Stimulated activated CD8-positive, alpha-beta memory T cell treated with anti-CD3 and anti-CD28 coated beads, Interleukin-12 subunit alpha, Interleukin-12 subunit beta, amount 100 ng/mL, for 1 hour (primary cell): Measurements from ENCODE around the gene MFAP1.

Source experiments
- DNase-seq: peaks from one replicate; pipeline ENCODE4 v3.0.0-alpha.2; 2020; ENCODE audit warnings: low read depth

The MFAP1 gene

GRCh38 chr15:43776101-43776717, 48.3 kb downstream of the MFAP1 start:
- no peak for DNase-seq

GRCh38 chr15:43775411-43775965, 49.0 kb downstream of the MFAP1 start:
- no peak for DNase-seq

GRCh38 chr15:43774062-43774461, 50.4 kb downstream of the MFAP1 start:
- DNase-seq, result no peak

DNA sequence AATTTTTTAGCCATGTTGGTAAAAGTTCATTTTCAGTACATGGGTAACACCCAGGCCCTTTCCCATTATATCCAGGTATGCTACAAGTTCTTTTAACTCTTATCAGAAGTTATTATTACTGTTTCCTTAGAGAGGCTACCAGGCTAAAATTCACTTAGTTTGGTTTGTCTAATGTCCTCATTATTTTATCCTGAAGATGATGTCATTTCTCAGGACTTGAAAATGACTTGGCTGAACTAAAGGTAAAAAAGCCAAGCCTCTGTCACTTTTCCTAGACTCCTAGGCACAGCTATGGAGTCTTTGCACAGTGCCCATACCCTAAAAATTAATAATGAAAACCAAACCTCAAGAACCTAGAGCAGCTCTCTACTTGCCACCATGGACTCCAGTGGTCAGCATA, 51.9 kb downstream of the MFAP1 start:
- no peak for DNase-seq

DNA sequence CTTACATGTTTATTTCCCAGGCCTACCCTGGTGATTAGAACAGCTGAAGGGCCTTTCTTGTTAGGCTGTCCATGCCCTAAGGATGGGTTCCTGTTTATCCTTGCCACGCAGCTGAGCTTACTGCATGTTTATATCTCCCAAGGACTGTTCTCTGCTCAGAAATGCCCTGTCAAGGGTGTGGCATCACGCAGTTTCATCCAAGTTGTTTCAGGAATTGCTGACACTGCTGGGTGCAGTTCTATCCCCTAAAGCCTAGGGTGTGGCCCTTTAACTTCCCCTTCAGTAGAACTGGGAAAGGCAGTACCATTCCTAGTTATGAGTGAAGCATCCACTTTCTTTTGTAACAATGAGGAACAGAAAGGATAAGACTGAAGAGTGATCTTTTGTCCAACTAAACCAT, 52.7 kb downstream of the MFAP1 start:
- no peak for DNase-seq

DNA sequence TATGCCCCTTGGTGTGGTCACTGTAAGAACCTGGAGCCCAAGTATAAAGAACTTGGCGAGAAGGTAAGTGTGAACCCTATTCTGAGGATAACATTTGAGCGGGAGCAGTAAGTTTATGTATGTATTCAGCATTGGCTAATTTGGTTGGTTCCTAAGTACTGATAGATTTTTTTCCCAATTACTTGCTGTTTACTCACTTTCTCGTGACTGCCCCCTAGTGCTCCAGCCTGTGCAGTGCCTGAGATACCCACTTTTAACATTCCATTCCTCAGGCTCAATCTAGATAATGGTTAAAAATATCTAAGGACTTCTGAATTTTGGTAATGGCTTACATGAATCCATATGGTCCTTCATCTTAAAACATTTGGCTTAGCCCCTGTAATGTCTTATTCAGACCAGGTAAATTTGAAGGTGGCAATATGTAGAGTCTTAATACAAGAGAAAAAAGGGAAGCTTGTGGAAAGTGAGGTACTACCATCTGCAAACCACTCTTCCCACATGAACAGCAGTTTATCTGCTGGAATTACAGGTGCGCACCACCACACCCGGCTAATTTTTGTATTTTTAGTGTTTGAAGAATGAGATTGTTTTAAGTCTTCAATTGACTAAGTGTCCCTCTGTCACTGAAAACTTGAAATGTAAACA, 54.8 kb downstream of the MFAP1 start:
- no peak for DNase-seq

DNA sequence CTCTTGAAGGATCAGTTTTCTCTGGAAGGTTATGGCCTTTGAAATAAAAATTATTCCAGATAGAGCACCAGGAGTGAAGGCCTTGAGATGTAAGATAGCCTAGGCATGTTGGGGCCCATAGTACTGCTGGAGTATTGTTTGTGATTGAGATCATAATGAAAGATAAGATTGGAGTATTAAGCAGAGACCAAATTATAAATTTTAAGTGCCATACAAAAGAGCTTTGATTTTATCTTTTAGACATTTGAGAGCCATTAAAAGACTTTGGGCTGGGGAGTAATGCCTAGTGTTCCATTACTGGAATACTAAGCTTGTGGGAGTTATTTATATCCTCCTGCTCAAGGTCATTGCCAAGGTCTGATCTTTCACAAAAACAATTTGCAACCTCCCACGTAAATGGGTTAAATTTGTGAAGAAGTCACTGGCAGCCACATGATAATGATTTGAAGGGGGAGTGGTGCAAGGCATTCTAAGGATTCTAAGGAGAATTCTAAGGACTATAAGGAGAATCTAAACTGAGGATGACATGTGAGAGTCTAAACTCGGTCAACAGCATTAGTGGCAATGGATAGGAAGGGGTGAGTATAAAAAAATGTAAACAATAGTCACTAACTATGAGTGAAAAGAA, 60.6 kb downstream of the MFAP1 start:
- DNase-seq, result no peak

- DNase-seq, result no peak
Observed at GRCh38 chr15:43762824-43763223, 61.7 kb downstream of the MFAP1 start.
